HG03159 (cell line): ENCODE results near the gene BMPER.

Experiments
- ATAC-seq: cut with Tn5 transposase; IDR thresholded peaks from one replicate; pipeline ENCODE4 v1.9.1; 2021; ENCODE audit warnings: mild to moderate bottlenecking, moderate library complexity; ENCODE audit not compliant: unreplicated experiment

The BMPER gene

DNA sequence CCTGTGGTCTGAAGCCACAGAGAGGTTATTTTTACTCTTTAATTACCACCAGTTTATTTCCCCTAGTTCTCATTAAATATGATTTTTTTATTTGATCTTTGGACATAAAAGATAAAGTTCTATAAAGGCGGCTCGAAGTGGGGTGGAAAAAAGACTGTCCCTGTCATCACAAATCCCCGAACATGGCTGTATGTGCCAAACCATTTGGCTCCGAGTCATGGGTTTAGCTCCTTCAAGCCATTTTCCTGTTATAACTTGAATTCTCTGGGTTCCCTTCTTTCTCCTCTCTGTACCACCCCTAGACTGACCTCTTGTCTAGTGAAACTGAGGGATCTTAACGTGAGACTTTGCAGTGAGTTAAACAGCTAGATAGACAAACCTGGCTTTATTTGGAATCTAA is 181.6 kb downstream of the BMPER start:
- ATAC-seq = no peak

DNA sequence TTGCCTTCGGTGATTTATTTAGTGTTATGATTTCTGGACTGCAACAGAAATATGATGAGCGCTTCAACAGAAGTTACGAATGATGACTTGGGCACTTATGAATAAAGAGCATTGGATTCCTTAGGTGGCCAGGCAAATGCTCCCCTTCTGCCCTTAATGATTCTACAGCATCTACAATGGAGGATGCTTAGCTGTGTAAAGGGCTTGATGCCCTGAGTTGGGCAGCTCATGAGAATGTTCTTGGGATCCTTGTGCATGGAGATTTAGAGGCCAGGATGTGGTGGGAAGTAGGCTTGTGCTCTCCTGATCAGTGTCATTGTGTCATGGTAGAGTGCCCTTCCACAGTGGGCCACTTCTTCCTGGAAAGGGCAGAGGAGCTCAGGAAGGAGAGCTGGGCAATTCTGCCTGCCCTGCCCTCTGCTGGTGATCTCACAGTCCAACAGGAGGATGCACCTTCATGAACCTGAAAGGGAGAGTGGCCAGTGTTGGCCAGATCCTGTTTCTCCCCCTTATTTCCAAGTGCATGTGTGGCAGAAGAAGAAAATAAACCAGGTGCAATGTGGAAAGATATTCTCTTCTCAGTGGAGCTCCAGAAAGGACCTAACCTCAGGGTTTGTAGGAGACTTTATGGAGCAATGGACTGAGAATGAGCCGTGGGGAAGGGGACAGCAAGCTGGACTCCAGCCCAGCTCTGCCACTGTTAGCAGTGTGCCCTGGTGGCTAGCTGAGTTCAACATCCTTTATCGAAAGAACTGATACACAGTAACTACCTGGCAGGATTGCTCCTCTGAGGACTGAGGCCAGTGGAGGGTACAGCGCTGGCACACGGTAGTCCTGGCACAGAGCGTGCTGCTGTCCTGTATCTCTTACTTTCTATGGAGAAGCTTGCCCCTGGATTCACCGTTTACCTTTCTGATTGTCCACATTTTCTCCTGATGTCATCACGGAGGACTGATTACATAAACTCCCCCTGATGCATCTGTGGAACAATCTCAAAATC is 182.9 kb downstream of the BMPER start:
- no peak for ATAC-seq

DNA sequence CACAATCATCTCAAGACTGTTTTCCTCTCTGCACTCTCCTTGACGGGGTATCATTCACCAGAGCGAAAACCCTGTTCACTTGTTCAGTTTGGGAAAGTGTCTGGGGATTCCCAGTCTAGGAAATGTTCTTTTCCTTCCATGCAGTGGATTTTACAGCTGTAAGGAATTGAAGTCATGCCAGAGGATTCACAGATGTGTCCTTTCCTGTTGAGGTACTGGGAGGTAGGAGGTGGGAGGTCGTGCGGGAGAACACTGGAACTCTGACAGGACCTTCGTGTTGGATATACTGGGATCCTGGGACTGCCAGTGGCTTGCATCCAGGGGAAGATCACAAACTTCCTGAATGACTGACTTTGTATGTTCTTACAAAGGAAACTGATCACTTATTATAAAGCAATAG is 185.5 kb downstream of the BMPER start:
- no peak for ATAC-seq

DNA sequence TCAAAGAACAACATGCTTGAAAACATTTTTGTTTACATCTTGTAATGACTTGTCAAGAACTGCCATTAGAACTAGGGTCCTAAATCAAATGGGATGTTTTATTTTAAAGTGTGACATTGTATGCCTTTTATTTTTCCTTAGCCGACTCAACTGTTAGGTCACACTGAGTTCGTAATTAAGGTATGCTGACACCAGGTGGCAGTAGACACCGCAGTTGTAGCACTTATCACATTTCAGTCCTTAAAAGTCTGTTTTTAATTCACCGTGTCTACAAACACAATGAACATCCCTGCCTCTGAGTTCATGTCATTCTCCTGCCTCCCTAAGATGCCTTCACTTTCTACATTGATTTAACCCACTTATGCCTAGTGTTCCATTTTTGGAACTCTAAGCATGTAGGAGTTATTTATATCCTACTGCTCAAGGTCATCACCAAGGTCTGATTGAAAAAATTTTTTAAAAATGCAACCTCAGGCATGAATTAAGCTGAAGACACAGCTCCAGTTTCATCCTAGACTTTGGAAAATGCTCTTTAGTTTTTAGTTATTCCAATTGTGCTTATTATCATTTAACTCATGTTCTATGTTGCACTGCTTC is 186.1 kb downstream of the BMPER start:
- ATAC-seq = no peak

DNA sequence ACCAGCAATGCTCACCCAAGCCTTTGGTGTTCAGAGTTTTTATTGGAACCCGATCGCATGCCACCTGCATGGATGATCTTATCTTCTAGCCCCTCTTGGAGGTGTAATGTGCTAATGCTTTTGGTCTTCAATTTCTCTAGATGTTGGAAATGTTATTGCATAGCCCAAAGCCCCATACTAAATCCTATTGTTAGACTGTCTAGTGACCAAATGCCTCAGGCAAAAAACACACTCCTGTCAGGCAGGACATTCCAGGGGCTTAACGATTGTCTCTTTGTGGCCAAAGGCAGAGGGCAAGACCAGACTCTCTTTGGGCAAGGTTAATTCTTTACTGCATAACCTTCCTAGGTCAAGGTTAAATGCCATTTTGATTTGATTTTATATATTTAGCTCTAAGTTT is 187.9 kb downstream of the BMPER start:
- no peak for ATAC-seq

DNA sequence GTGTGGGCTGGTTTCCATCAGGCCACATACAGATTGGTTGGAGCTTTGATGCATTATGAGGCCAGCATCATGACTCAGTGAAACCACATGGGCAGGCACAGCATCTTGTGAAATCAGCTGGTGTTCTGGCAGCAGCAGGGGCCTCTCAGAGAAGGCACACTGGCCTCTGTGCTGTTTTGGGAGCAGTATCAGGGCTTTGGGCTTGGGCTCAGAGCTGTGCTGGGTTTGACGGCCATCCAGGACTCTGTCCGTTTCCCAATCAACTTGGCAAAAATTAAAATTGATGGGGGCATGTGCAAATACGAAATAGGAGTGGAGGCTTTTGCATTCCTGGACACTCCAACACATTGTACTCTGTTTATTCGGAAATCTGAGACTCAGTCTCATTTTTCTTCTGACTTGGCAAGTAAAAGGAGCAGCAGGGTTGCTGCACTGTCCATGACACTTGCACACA is 190.9 kb downstream of the BMPER start:
- no peak for ATAC-seq

DNA sequence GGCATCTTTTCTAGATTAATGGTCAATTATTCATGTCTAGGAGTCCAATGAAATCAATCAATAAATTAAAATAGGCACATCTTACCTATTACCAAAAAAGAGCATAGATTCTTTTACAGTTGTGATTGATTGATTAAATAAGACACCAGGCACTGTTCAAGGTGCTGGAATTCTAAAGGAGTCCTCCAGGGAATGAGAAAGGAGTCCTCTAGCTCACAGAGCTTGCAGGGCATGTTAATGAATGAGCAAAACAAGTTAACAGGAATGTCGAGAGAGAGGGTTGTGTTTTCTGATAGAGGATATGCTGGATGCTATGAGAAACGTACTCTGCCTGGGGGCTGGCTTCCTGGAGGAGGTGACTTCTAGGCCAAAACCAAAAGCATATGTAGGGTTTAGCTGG is 191.4 kb downstream of the BMPER start:
- ATAC-seq = no peak

DNA sequence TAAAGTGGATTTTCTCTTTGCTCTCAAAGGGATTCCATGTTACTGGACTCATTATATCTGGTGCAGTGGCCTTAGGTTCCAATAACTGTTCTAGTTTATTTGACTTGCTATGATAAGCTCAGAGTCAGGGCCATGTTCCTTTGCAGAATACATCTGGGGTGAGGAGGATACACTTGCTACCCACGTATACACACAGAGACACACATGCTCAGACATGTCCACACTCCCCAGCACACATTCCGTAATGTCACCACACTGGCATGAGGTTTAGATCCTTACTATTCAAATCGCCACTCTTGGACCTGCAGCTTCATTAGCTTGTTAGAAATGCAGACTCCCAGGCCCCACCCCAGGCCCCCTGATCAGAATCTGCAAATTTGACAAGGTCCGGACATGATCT is 195.3 kb downstream of the BMPER start:
- no peak for ATAC-seq

DNA sequence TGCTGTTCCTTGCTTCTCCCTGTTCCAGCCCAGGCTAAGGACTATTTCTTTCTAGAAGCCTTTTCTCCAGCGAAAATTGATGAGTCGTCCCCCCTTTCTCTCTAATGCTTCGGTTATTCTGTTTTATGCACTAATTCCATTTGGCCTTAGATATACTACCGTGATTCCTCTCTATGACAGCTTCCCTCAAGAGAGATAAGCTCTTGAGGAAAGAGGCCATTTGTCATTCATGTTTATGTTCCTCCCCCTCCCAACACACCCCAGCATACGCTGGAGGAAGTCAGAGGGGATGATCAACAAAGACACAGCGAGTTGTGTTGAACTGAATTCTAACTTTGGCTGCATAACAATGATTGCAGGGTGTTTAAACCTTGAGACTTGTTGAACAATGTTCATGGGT is 198.8 kb downstream of the BMPER start:
- no peak for ATAC-seq

DNA sequence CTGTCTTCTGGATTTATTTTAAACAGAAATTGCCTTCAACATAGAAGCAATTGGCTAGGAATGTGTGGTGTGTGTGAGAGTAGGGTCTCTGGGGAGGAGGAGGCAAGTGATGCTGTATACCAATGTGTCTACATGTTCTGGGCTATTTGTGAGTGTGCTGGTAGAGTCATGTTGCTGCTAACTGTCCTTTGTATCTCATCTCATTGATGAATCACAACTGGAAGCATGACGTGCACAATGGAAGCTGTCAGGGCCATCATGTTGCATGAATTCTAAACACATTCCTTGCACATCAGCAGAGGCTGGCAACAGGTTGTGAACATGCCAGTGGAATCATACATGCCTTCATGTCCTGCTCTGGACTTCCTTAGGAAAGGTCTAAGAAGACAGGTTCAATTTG is 199.7 kb downstream of the BMPER start:
- no peak for ATAC-seq

DNA sequence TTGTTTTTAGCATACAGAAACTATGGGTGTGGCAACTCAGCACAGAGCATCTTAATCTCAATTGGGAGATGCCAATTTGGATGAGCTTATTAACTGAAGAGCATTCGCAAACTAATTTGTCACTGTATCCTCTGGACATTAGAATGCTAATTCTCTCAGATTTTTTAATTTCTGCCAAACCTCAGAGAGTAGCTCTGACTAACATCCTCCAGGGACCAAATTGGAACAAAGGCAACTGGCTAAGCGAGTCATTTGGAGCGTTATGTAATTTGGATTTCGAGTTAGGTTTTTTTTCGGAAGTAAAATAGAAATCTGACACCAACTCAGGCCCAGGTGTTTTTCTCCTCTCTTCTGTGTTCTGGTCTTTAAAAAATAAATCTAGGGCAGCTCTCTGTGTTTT is 201.9 kb downstream of the BMPER start:
- no peak for ATAC-seq

DNA sequence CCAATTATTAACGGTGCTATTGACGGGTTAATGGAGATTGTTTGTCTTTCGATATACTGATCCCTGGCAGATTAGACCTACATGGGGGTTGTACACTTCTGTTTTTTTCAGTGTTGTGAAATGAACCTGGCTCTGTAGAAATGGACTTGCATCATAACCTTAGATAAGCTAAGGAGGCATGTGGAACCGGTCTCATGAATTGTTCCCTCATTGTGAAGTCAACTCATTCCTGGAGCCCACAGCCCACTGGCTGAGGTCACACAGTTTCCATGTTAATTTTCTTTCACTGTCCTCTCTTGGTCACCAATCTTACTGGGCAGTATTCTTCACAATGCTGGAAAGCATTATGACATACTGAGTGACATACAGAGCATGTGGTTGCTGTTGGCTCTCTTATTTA is 202.8 kb downstream of the BMPER start:
- no peak for ATAC-seq

DNA sequence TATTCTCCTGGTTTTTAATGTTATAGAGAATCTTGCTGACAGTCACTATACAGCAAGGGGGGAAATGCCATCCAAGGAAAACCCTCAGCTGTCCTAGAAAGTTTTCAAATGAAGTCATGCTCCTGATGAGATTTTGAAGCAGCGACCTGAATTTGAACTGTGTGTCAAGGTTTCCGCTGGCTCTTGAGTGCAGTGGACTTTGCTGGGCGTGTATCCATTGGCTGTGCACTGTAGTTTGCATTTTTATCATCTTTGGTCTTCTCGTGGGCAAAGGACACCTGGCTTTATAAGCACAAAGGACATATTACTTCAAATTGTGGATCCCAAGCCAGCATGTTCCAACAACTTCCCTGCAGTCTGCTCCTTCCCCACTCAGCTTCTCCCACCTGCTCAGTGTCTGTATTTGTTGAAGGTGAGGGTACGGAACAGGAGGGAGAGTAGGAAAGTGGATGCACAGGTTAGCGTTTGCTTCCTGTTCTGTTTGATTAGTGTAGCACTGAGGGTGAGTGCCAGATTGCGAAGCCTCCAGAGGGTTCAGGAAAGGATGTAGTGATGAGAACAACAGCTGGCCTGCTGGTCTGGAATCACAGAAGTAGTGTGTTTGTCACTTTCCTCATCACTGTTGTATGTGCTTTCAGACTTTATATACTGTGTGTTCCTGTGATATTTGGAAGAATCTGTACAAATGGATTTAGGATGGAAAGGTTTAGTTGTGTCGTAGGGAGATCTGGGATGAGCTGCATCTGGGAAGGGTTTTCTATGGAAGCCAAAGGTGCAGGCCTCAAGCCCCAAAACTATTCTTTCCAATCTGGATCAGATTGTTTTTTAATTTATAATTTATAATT is 204.8 kb downstream of the BMPER start:
- ATAC-seq = no peak

DNA sequence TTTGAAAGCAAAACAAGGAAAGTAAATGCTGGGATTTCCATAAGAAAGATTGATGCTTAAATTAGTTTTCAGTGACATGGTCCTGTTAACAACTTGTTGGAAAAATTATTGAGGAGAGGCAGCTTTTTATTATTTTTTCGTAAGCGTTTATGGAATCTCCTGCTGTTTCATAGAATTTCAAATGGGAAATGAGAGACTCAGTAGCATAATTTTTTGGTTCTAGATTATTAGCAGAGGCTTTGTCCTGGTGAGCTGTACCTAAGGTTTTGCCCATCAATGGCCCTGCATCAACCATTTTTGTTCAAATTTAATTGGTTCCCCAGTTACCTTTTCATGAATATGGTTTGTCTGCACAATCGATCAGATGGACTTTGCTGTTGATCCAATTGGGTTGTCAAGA is 205.7 kb downstream of the BMPER start:
- no peak for ATAC-seq

DNA sequence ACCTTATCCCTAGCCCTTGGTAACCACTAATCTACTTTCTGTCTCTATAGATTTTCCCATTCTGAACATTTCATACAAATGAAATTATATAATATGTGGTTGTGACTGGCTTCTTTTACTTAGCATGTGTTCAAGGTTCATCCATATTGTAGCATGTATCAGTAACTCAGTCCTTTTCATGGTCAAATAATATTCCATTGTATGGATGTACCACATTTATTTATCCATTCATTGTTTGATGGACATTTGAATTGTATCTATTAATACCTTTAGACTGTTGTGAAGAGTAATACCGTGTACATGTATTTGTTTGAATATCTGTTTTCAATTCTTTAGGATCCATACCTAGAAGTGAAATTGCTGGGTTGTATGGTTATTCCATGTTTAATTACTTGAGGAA is 210.2 kb downstream of the BMPER start:
- no peak for ATAC-seq

DNA sequence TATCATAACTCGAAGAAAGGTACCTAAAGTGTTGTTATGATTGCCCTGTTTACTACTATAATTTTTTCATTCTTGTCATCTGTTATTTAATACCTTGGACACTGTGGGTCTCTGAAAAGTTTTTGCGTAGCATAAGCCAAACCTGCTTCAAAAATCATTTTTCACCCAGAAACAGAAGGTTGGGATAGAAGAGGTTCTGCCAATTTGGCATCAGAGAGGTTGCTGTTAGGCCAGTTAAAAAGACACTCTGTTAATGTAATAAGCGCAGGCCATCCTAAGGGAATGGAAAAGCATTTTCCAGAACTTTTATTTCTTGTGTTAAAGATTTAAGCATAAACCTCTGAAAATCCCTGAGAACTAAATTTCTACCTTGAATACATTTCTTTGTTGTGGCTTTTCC is 212.2 kb downstream of the BMPER start:
- ATAC-seq = no peak

DNA sequence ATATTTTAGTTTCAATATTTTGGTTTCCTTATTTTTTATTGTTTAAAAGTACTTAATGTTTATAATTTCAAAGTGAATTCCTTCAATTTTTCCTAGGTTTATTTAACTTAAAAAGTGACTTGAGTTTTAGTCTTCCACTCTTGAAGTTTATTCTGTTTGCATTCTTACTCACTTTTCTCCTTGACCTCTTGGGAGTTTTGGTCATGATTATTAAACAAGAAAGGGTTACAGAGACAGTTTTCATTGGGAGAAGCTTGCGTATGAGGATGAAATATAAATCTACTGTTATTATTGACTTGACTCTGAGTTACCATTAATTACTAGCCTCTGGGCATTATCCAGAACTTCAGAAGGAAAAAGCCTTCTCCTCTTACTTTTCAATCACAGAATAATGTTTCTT is 216.0 kb downstream of the BMPER start:
- ATAC-seq = no peak

DNA sequence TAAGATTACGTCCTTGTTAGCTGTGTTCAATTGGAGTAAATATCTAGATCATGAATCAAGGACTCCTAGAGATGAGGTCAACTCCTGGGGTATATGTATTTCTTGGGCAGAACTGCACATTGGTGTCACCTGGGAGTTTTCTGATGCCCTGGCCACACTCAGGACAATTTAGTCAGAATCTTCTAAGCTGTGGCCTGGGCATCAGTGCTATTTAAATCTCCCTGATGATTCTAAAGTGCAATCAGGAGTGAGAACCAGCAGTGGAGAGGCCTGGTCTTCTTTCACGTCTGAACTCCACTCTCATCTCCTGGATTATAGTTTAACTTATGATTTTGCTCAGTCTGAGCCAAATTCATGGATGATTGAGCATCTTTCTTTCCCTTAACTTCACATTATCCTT is 218.0 kb downstream of the BMPER start:
- ATAC-seq = no peak

DNA sequence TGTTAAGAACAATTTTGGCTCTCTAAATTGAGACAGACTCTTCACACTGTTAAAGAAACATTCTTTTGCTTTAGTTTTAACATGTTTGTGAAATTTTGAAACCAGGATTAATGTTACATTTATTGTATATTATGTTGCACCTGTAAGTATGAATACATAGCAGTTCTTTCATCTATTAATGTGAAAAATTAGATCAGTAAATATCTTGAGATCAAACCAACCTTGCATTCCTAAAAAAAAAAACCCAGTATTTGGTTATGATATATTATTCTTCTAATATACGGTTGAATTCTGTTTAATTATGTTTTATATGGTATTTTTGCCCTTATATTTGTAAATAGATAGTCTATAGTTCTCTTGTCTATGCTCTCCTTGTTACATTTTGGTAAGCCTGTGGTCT is 219.4 kb downstream of the BMPER start:
- ATAC-seq = no peak

DNA sequence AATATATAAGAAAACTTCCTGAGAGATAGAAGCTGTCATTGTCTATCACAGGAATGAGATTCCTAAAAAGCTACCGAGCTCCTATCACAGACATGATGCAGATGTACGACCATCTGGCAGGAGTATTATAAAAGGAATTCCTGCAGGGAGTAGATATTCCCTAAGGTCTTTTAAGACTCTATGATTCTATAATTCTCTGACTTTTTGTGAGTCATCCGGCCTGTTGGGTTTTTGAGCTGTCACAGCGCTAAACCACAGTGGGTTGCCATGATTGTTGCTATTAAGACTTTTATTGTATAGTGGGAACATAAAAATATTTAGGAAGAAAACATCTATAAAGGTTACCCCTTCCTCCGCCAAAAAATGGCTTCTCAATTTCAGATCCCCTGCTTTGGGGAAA is 223.4 kb downstream of the BMPER start:
- ATAC-seq = no peak

DNA sequence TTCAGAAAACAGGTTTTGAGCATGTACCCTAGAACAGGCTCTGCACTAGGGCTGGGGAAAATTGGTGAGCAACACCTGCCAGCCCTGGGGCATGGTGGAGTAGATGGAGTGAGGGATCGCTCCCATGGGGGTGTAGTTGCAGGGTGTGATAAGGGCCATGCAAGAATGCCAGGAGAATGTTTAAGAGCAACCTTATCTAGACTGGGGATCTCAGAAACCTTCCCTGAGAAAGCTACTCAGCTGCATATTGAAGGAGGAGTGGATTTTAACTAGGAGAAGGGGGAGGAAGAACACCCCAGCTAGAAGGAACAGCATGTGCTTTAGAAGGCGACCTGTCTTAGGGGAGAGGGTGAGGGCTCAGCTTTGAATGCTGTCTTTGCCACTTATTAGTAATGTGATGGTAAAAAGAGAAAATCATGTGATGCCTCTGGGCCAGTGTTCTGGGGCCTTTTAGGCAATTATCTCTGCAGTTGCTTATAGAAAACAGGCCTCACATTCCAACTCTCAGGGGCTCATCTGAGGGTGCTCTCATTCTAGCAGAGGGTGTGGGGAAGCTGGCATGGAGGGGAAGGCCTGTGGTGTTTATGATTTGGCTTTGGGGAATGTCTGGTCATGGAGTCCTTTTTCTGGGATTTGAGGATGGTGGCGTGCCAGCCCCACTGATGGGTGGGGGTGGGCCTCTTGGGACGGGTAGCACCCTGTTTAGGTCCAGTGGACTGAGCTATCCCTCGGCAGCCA is 225.4 kb downstream of the BMPER start:
- no peak for ATAC-seq
